GM21447 (cell line): ENCODE measurements around the gene S1PR1.

Experiments
- ATAC-seq: cut with Tn5 transposase; IDR thresholded peaks from one replicate; pipeline ENCODE4 v1.9.1; 2021; ENCODE audit not compliant: unreplicated experiment

S1PR1 gene

GRCh38 chr1:101245246-101245927, 8.6 kb downstream of the S1PR1 start:
- ATAC-seq = no peak

GRCh38 chr1:101247404-101248287, 10.8 kb downstream of the S1PR1 start:
- peak; percentile 94 for ATAC-seq

- no peak for ATAC-seq
These were observed 13.4 kb downstream of the S1PR1 start for GRCh38 chr1:101250222-101250621.

- ATAC-seq = no peak
These were observed 13.9 kb downstream of the S1PR1 start for GRCh38 chr1:101250656-101251272.

GRCh38 chr1:101251504-101251903, 14.7 kb downstream of the S1PR1 start:
- no peak for ATAC-seq

- ATAC-seq = no peak
These were observed 17.3 kb downstream of the S1PR1 start for GRCh38 chr1:101253976-101254674.

GRCh38 chr1:101257500-101258325, 20.9 kb downstream of the S1PR1 start:
- ATAC-seq = peak; percentile 89

- ATAC-seq = no peak
These were observed 22.9 kb downstream of the S1PR1 start for GRCh38 chr1:101259744-101260148.

GRCh38 chr1:101260556-101261350, 23.9 kb downstream of the S1PR1 start:
- ATAC-seq = no peak

GRCh38 chr1:101261623-101262022, 24.8 kb downstream of the S1PR1 start:
- ATAC-seq = no peak

- ATAC-seq = no peak
These were observed 25.2 kb downstream of the S1PR1 start for GRCh38 chr1:101262060-101262459.

- no peak for ATAC-seq
These were observed 26.0 kb downstream of the S1PR1 start for GRCh38 chr1:101262630-101263348.

- ATAC-seq = no peak
These were observed 27.9 kb downstream of the S1PR1 start for GRCh38 chr1:101264697-101265096.

- no peak for ATAC-seq
These were observed 28.9 kb downstream of the S1PR1 start for GRCh38 chr1:101265684-101266083.

- no peak for ATAC-seq
These were observed 30.3 kb downstream of the S1PR1 start for GRCh38 chr1:101267082-101267481.

GRCh38 chr1:101268893-101269292, 32.1 kb downstream of the S1PR1 start:
- no peak for ATAC-seq

GRCh38 chr1:101275672-101276071, 38.9 kb downstream of the S1PR1 start:
- ATAC-seq = no peak

- ATAC-seq = no peak
These were observed 40.0 kb downstream of the S1PR1 start for GRCh38 chr1:101276818-101277217.

GRCh38 chr1:101278238-101278637, 41.4 kb downstream of the S1PR1 start:
- no peak for ATAC-seq
